GM23338 (cell line): ENCODE measurements around the gene SPTA1. TPM values are rescaled to one million over a fixed set of nuclear protein-coding genes. Genes with fewer than 3 reads are reported as not detected.

Source experiments
- ATAC-seq: fragments of 200-7000 bp; cut with Tn5 transposase; 3 replicates; pipeline ENCODE4 v1.9.1; 2020
- DNase-seq: peaks from one replicate; pipeline ENCODE4 v3.0.0-alpha.2; 2015; ENCODE audit warnings: low spot score
- H2AFZ ChIP-seq: fragments of 200-600 bp; sonication (generic); 2 replicates; pipeline ENCODE4 v1.8.0; 2016; ENCODE audit warnings: antibody characterized with exemption, mild to moderate bottlenecking, moderate library complexity
- H3F3A ChIP-seq: fragments of 200-600 bp; sonication (generic); replicated peaks from 2 replicates; pipeline ENCODE4 v1.8.0; 2017; ENCODE audit warnings: antibody characterized with exemption, mixed run types, low read depth
- H3K27ac ChIP-seq: fragments of 200-600 bp; sonication (generic); 2 replicates; pipeline ENCODE4 v1.6.1; 2016; ENCODE audit warnings: low read depth
- H3K27me3 ChIP-seq: fragments of 200-600 bp; sonication (generic); 2 replicates; pipeline ENCODE4 v1.8.0; 2016; ENCODE audit warnings: mild to moderate bottlenecking, mixed run types, moderate library complexity; ENCODE audit not compliant: insufficient read depth
- H3K36me3 ChIP-seq: fragments of 200-600 bp; sonication (generic); 2 replicates; pipeline ENCODE4 v1.8.0; 2016; ENCODE audit warnings: mild to moderate bottlenecking; ENCODE audit not compliant: insufficient read depth
- H3K4me1 ChIP-seq: fragments of 200-600 bp; sonication (generic); 2 replicates; pipeline ENCODE4 v1.8.0; 2016; ENCODE audit warnings: mild to moderate bottlenecking, moderate library complexity; ENCODE audit not compliant: insufficient read depth
- H3K4me2 ChIP-seq: fragments of 200-600 bp; sonication (generic); 2 replicates; pipeline ENCODE4 v1.7.1; 2017; ENCODE audit warnings: mixed run types
- H3K4me3 ChIP-seq: fragments of 200-600 bp; sonication (generic); 2 replicates; pipeline ENCODE4 v1.6.1; 2016; ENCODE audit warnings: mixed run types
- H3K79me2 ChIP-seq: fragments of 200-600 bp; sonication (generic); replicated peaks from 2 replicates; pipeline ENCODE4 v1.8.0; 2017; ENCODE audit warnings: mild to moderate bottlenecking; ENCODE audit not compliant: insufficient read depth
- H3K9me2 ChIP-seq: fragments of 200-600 bp; sonication (generic); 2 replicates; pipeline ENCODE4 v1.8.0; 2017; ENCODE audit not compliant: insufficient read depth
- H4K20me1 ChIP-seq: fragments of 200-600 bp; sonication (generic); replicated peaks from 2 replicates; pipeline ENCODE4 v1.8.0; 2017; ENCODE audit warnings: mild to moderate bottlenecking; ENCODE audit not compliant: insufficient read depth
- H3K27ac Mint-ChIP-seq: 2 replicates; pipeline ENCODE4 v1.8.0; 2020; ENCODE audit warnings: inconsistent platforms, mild to moderate bottlenecking, moderate library complexity, mixed read lengths
- H3K27me3 Mint-ChIP-seq: 3 replicates; pipeline ENCODE4 v1.8.0; 2022; ENCODE audit warnings: low read depth, mild to moderate bottlenecking, moderate library complexity, mixed read lengths, inconsistent platforms; ENCODE audit not compliant: insufficient read depth, poor library complexity
- H3K36me3 Mint-ChIP-seq: 3 replicates; pipeline ENCODE4 v1.8.0; 2021; ENCODE audit warnings: low read depth, mild to moderate bottlenecking, inconsistent platforms, moderate library complexity, mixed read lengths
- H3K4me1 Mint-ChIP-seq: 3 replicates; pipeline ENCODE4 v1.8.0; 2020; ENCODE audit warnings: mild to moderate bottlenecking, inconsistent platforms, mixed read lengths
- H3K4me3 Mint-ChIP-seq: 3 replicates; pipeline ENCODE4 v1.8.0; 2021; ENCODE audit warnings: moderate library complexity, mild to moderate bottlenecking, inconsistent platforms, mixed read lengths
- H3K9me3 Mint-ChIP-seq: 3 replicates; pipeline ENCODE4 v1.8.0; 2020; ENCODE audit warnings: moderate library complexity, mild to moderate bottlenecking, inconsistent platforms, mixed read lengths
- CTCF ChIP-seq, 2 experiments: fragments of 200-600 bp in 1 of 2; sonication (generic) in 1 of 2; conservative IDR thresholded peaks; 2 replicates each; pipeline versions ENCODE4 v1.5.1 to v1.6.1; 2016 to 2017; ENCODE audit warnings: antibody characterized with exemption in 2 of 2, low read depth in 2 of 2, mild to moderate bottlenecking in 2 of 2, moderate library complexity in 1 of 2
- EZH2 ChIP-seq: fragments of 200-600 bp; sonication (generic); IDR thresholded peaks from one replicate; pipeline ENCODE4 v1.8.0; 2017; ENCODE audit warnings: antibody characterized with exemption, mild to moderate bottlenecking, low read depth; ENCODE audit not compliant: unreplicated experiment
- EZH2phosphoT487 ChIP-seq: fragments of 200-600 bp; sonication (generic); IDR thresholded peaks from one replicate; pipeline ENCODE4 v1.8.1; 2018; ENCODE audit warnings: antibody characterized with exemption; ENCODE audit not compliant: unreplicated experiment
- JUNB ChIP-seq: IDR thresholded peaks from one replicate; pipeline ENCODE4 v1.6.1; 2016; ENCODE audit warnings: antibody characterized with exemption; ENCODE audit not compliant: unreplicated experiment
- NANOG ChIP-seq: IDR thresholded peaks from 2 replicates; pipeline ENCODE4 v1.6.1; 2016; ENCODE audit warnings: antibody characterized with exemption, borderline replicate concordance
- POLR2AphosphoS5 ChIP-seq: IDR thresholded peaks from 2 replicates; pipeline ENCODE4 v1.6.1; 2016; ENCODE audit warnings: antibody characterized with exemption, low read depth
- REST ChIP-seq: IDR thresholded peaks from one replicate; pipeline ENCODE4 v1.6.1; 2018; ENCODE audit warnings: antibody characterized with exemption; ENCODE audit not compliant: unreplicated experiment
- STAT1 ChIP-seq: IDR thresholded peaks from one replicate; pipeline ENCODE4 v1.6.1; 2016; ENCODE audit warnings: antibody characterized with exemption; ENCODE audit not compliant: unreplicated experiment
- polyA plus RNA-seq: library from polyadenylated mRNA; unstranded; fragments of >200 nt; fragmentation: Nextera tagmentation; extraction: Ambion mirVana; gene quantifications from 2 replicates; pipeline ENCODE4 v1.2.1, GENCODE V29; 2016
- total RNA-seq: library from RNA; depleted of rRNA; stranded (reverse); fragments of >200 nt; shearing (Covaris generic); gene quantifications from 2 replicates; pipeline ENCODE4 v1.2.3, GENCODE V29; 2014
- TF ChIP-seq, protein P1 (sequence below): IDR thresholded peaks from 2 replicates; pipeline ENCODE4 v1.6.1; 2016; ENCODE audit warnings: antibody characterized with exemption
- TF ChIP-seq, protein P2 (sequence below): fragments of 250-450 bp; sonication (Bioruptor Pico); IDR thresholded peaks from 2 replicates; pipeline ENCODE4 v1.5.0; 2020; ENCODE audit warnings: mild to moderate bottlenecking, moderate library complexity

Gene SPTA1
- total and polyA plus RNA-seq, 2 experiments from 2014 or later, result not detected

- Histone ChIP-seq H4K20me1 (no peaks in the 10 kb centered on the region), H3K4me1 (no peaks in the 10 kb centered on the region), H3K9me2 (no peaks in the 10 kb centered on the region), H3K4me3 (no peak within 1 kb of the TSS), H3K27ac (no peak within 1 kb of the TSS), H3K4me2 (no peak within 1 kb of the TSS), H2AFZ (no peak within 1 kb of the TSS), H3K36me3 (no peaks in the 10 kb centered on the region), H3K27me3 (no peaks in the 10 kb centered on the region), H3K79me2 (no peaks in the 10 kb centered on the region), H3F3A (no peaks in the 10 kb centered on the region)
- Mint-ChIP-seq H3K4me3 (no peak within 1 kb of the TSS), H3K27ac (no peak within 1 kb of the TSS), H3K9me3 (no peaks in the 10 kb centered on the region), H3K27me3 (peaks cover 1% of the 10 kb centered on the region), H3K4me1 (no peaks in the 10 kb centered on the region), H3K36me3 (no peaks in the 10 kb centered on the region)
- no peak for TF ChIP-seq STAT1
- TF ChIP-seq, protein P1, sequence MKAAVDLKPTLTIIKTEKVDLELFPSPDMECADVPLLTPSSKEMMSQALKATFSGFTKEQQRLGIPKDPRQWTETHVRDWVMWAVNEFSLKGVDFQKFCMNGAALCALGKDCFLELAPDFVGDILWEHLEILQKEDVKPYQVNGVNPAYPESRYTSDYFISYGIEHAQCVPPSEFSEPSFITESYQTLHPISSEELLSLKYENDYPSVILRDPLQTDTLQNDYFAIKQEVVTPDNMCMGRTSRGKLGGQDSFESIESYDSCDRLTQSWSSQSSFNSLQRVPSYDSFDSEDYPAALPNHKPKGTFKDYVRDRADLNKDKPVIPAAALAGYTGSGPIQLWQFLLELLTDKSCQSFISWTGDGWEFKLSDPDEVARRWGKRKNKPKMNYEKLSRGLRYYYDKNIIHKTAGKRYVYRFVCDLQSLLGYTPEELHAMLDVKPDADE, result no peak
- no peak for TF ChIP-seq NANOG
- no peak for TF ChIP-seq EZH2phosphoT487
- TF ChIP-seq, protein P2, sequence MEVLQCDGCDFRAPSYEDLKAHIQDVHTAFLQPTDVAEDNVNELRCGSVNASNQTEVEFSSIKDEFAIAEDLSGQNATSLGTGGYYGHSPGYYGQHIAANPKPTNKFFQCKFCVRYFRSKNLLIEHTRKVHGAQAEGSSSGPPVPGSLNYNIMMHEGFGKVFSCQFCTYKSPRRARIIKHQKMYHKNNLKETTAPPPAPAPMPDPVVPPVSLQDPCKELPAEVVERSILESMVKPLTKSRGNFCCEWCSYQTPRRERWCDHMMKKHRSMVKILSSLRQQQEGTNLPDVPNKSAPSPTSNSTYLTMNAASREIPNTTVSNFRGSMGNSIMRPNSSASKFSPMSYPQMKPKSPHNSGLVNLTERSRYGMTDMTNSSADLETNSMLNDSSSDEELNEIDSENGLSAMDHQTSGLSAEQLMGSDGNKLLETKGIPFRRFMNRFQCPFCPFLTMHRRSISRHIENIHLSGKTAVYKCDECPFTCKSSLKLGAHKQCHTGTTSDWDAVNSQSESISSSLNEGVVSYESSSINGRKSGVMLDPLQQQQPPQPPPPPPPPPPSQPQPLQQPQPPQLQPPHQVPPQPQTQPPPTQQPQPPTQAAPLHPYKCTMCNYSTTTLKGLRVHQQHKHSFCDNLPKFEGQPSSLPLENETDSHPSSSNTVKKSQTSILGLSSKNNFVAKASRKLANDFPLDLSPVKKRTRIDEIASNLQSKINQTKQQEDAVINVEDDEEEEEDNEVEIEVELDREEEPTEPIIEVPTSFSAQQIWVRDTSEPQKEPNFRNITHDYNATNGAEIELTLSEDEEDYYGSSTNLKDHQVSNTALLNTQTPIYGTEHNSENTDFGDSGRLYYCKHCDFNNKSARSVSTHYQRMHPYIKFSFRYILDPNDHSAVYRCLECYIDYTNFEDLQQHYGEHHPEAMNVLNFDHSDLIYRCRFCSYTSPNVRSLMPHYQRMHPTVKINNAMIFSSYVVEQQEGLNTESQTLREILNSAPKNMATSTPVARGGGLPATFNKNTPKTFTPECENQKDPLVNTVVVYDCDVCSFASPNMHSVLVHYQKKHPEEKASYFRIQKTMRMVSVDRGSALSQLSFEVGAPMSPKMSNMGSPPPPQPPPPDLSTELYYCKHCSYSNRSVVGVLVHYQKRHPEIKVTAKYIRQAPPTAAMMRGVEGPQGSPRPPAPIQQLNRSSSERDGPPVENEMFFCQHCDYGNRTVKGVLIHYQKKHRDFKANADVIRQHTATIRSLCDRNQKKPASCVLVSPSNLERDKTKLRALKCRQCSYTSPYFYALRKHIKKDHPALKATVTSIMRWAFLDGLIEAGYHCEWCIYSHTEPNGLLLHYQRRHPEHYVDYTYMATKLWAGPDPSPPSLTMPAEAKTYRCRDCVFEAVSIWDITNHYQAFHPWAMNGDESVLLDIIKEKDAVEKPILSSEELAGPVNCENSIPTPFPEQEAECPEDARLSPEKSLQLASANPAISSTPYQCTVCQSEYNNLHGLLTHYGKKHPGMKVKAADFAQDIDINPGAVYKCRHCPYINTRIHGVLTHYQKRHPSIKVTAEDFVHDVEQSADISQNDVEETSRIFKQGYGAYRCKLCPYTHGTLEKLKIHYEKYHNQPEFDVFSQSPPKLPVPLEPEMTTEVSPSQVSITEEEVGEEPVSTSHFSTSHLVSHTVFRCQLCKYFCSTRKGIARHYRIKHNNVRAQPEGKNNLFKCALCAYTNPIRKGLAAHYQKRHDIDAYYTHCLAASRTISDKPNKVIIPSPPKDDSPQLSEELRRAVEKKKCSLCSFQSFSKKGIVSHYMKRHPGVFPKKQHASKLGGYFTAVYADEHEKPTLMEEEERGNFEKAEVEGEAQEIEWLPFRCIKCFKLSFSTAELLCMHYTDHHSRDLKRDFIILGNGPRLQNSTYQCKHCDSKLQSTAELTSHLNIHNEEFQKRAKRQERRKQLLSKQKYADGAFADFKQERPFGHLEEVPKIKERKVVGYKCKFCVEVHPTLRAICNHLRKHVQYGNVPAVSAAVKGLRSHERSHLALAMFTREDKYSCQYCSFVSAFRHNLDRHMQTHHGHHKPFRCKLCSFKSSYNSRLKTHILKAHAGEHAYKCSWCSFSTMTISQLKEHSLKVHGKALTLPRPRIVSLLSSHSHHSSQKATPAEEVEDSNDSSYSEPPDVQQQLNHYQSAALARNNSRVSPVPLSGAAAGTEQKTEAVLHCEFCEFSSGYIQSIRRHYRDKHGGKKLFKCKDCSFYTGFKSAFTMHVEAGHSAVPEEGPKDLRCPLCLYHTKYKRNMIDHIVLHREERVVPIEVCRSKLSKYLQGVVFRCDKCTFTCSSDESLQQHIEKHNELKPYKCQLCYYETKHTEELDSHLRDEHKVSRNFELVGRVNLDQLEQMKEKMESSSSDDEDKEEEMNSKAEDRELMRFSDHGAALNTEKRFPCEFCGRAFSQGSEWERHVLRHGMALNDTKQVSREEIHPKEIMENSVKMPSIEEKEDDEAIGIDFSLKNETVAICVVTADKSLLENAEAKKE (CRISPR knock-in tag), result no peak
- TF ChIP-seq CTCF (conservative IDR thresholded peaks at IDR 0.05; ENCODE audit: low read depth in 2 of 2), result no peak
- no peak for TF ChIP-seq POLR2AphosphoS5
- no peak for TF ChIP-seq JUNB
- TF ChIP-seq REST, result no peak
- no peak for TF ChIP-seq EZH2
- no peak for DNase-seq
- no peak for ATAC-seq
Observed at GRCh38 chr1:158579733-158580132, 106.8 kb downstream of the SPTA1 start, which contains the start of gene OR10X1. TSS of gene OR10X1 (minus strand) at chr1:158579899. CDS start at chr1:158579899, 0 bp downstream.
